Measurements from ENCODE around the gene PRM2.

DNA sequence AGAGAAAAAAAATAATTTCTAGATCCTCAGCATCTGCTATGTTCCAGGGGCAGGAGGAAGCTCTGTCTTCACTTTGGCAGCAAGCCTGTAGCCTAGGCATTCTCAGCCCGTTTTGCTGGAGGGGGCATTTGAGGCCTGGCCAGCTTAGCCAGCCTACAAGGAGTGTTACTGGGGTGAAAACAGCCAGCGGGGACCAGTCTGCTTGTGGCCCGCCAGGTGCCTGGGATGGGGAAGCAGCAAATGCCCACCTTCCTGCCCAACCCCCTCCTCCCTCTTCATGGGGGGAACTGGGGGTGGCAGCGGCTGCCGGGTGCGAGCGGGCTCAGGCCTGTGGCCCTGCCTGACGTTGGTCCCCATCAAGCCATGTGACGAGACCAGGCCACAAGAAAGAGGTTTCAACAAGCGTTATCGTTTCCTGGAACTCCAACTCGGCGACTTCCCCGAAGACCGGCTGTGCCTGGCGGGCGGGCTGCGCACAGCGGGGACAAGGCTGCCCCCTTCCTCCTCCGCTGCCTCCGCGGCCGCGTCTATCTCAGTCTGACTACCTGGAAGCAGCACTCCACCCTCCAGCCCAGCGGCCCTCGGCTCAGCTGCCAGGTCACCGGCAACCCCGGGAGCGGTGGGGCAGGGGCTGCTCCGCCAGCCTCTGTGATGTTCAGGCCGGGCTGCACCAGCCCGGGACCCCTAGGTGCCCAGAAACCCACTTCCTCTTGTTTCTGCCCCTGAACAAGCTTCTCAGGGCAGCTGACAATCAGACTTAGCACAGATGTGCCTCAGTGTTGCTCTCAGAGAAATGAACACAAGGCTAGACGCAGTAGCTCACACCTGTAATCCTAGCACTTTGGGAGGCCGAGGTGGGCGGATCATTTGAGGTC, 43.2 kb downstream of the PRM2 start:
- TF ChIP-seq MAX (IDR thresholded peaks at IDR 0.05; ENCODE audit: insufficient read depth, insufficient read length) (no peak), CTCF (IDR thresholded peaks at IDR 0.05; ENCODE audit: extremely low read depth in 1 of 2, insufficient read depth in 1 of 2, low read depth in 1 of 2, low read length in 2 of 2) (no peak), POLR2A (IDR thresholded peaks at IDR 0.05; ENCODE audit: low read depth, low read length) (no peak), EZH2 (IDR thresholded peaks at IDR 0.05; ENCODE audit: borderline replicate concordance, low read depth, low read length, severe bottlenecking) (no peak)

Data from endothelial cell of umbilical vein (primary cell).